ENCODE measurements around the gene GGN.
"Not testable (repeated sequence)": the region's sequence is repeated elsewhere in the genome, so short reads cannot be mapped to it uniquely, and the experiment has no call there.

GRCh38 chr19:38427035-38427677, 39.3 kb upstream of the GGN start:
- TF ChIP-seq CTCF, EP300, POLR2AphosphoS5, POLR2A (IDR thresholded peaks at IDR 0.05): not testable (repeated sequence)

Measured in sigmoid colon (tissue), 4 donors.